ENCODE measurements around the gene AHI1. TPM values are rescaled to one million over a fixed set of nuclear protein-coding genes. Genes with fewer than 3 reads are reported as not detected.
"Not testable (repeated sequence)": the region's sequence is repeated elsewhere in the genome, so short reads cannot be mapped to it uniquely, and the experiment has no call there.

AHI1 gene
- total and polyA plus RNA-seq, 2 donors (not counting 1 experiment from before 2014, with no cell fraction given) = 14.2 to 22.8 TPM

DNA sequence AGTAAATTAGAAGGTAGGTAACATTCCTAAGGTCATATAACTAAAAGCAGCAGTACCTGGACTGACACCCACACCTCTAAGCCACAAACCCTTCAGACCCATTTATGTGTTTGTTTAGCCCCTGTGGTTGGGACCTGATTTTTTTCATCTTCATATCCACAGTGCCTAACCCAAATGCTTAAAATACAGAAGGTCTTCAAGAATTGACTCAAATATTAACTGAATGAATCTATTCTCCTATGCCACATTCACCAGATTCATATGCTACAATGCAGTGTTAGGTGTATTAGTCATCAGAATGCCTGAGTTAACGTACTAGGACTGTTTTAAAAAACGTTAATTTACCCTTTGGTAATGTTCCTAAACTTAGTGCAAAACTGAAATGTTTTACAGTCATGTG, 124.8 kb downstream of the AHI1 start:
- Histone ChIP-seq H3K9ac (ENCODE audit: insufficient read depth, low read length) (no peak overlapping the region), H3K4me3 (replicated peaks in 1 of 4; ENCODE audit: control extremely low read depth in 1 of 4, insufficient read depth in 1 of 4, low read depth in 3 of 4, low read length in 4 of 4) (no peak overlapping the region), H3K79me2 (ENCODE audit: control insufficient read depth, insufficient read depth, low read length) (no peaks in the 10 kb centered on the region), H3K27ac (ENCODE audit: insufficient read depth, low read length) (no peak overlapping the region), H3K4me1 (ENCODE audit: control insufficient read depth, extremely low read depth, insufficient read depth, low read length) (no peaks in the 10 kb centered on the region), H3K36me3 (ENCODE audit: control insufficient read depth, insufficient read depth, low read length) (no peaks in the 10 kb centered on the region), H3K9me3 (ENCODE audit: control insufficient read depth, insufficient read depth, low read depth, low read length) (no peaks in the 10 kb centered on the region), H4K20me1 (ENCODE audit: control insufficient read depth, extremely low read depth, insufficient read depth, low read length) (no peaks in the 10 kb centered on the region), H3K27me3 (ENCODE audit: control insufficient read depth, insufficient read depth, low read length) (no peaks in the 10 kb centered on the region), H2AFZ (ENCODE audit: low read length) (no peak overlapping the region), H3K4me2 (ENCODE audit: extremely low read depth, insufficient read depth, low read length) (no peak overlapping the region)
- peak in 1 of 2 donors; percentile 78 for DNase-seq (ENCODE audit: low read depth in 2 of 2)
- no peak for TF ChIP-seq EZH2 (IDR thresholded peaks at IDR 0.05; ENCODE audit: low read length, missing control alignments)
- TF ChIP-seq, protein P1, sequence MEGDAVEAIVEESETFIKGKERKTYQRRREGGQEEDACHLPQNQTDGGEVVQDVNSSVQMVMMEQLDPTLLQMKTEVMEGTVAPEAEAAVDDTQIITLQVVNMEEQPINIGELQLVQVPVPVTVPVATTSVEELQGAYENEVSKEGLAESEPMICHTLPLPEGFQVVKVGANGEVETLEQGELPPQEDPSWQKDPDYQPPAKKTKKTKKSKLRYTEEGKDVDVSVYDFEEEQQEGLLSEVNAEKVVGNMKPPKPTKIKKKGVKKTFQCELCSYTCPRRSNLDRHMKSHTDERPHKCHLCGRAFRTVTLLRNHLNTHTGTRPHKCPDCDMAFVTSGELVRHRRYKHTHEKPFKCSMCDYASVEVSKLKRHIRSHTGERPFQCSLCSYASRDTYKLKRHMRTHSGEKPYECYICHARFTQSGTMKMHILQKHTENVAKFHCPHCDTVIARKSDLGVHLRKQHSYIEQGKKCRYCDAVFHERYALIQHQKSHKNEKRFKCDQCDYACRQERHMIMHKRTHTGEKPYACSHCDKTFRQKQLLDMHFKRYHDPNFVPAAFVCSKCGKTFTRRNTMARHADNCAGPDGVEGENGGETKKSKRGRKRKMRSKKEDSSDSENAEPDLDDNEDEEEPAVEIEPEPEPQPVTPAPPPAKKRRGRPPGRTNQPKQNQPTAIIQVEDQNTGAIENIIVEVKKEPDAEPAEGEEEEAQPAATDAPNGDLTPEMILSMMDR (conservative IDR thresholded peaks at IDR 0.05 in 1 of 2, IDR thresholded peaks at IDR 0.05 in 1 of 2; ENCODE audit: low read depth in 1 of 2, low read length in 2 of 2) = no peak

DNA sequence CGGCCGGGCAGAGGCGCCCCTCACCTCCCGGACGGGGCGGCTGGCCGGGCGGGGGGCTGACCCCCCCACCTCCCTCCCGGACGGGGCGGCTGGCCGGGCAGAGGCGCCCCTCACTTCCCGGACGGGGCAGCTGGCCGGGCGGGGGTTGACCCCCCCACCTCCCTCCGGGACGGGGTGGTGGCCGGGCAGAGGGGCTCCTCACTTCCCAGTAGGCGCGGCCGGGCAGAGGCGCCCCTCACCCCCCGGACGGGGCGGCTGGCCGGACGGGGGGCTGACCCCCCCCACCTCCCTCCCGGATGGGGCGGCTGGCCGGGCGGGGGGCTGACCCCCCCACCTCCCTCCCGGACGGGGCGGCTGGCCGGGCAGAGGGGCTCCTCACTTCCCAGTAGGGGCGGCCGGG, 133.9 kb downstream of the AHI1 start:
- H3K27ac ChIP-seq (ENCODE audit: insufficient read depth, low read length); H3K4me3 ChIP-seq (replicated peaks in 1 of 4; ENCODE audit: control extremely low read depth in 1 of 4, insufficient read depth in 1 of 4, low read depth in 3 of 4, low read length in 4 of 4); H3K9me3 ChIP-seq (ENCODE audit: control insufficient read depth, insufficient read depth, low read depth, low read length); H2AFZ ChIP-seq (ENCODE audit: low read length); H3K27me3 ChIP-seq (ENCODE audit: control insufficient read depth, insufficient read depth, low read length); DNase-seq (ENCODE audit: low read depth in 2 of 2); H3K79me2 ChIP-seq (ENCODE audit: control insufficient read depth, insufficient read depth, low read length); H3K4me2 ChIP-seq (ENCODE audit: extremely low read depth, insufficient read depth, low read length); H3K9ac ChIP-seq (ENCODE audit: insufficient read depth, low read length); H3K4me1 ChIP-seq (ENCODE audit: control insufficient read depth, extremely low read depth, insufficient read depth, low read length); H3K36me3 ChIP-seq (ENCODE audit: control insufficient read depth, insufficient read depth, low read length); H4K20me1 ChIP-seq (ENCODE audit: control insufficient read depth, extremely low read depth, insufficient read depth, low read length): not testable (repeated sequence)

DNA sequence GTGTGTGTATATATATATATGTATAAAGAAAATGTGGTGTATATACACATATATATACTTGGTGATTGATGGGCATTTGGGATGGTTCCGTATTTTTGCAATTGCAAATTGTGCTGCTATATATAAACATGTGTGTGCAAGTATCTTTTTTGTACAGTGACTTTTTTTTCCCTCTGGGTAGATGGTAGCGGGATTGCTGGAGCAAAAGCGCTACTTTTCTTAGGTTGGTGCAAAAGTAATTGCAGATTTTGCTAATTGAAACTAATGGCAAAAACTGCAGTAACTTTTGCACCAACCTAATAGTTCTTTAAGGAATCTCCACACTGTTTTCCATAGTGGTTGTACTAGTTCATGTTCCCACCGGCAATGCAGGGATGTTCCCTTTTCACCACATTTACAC, 135.4 kb downstream of the AHI1 start:
- H3K9me3 ChIP-seq (ENCODE audit: control insufficient read depth, insufficient read depth, low read depth, low read length) = no peaks in the 10 kb centered on the region
- no peak for TF ChIP-seq EZH2 (IDR thresholded peaks at IDR 0.05; ENCODE audit: low read length, missing control alignments)
- TF ChIP-seq, protein P1 (conservative IDR thresholded peaks at IDR 0.05 in 1 of 2, IDR thresholded peaks at IDR 0.05 in 1 of 2; ENCODE audit: low read depth in 1 of 2, low read length in 2 of 2) = no peak
- no peak overlapping the region for H3K9ac ChIP-seq (ENCODE audit: insufficient read depth, low read length)
- no peak for DNase-seq (ENCODE audit: low read depth in 2 of 2)
- no peaks in the 10 kb centered on the region for H4K20me1 ChIP-seq (ENCODE audit: control insufficient read depth, extremely low read depth, insufficient read depth, low read length)
- no peak overlapping the region for H3K4me2 ChIP-seq (ENCODE audit: extremely low read depth, insufficient read depth, low read length)
- H3K4me3 ChIP-seq (replicated peaks in 1 of 4; ENCODE audit: control extremely low read depth in 1 of 4, insufficient read depth in 1 of 4, low read depth in 3 of 4, low read length in 4 of 4) = no peak overlapping the region
- H3K79me2 ChIP-seq (ENCODE audit: control insufficient read depth, insufficient read depth, low read length) = no peaks in the 10 kb centered on the region
- H2AFZ ChIP-seq (ENCODE audit: low read length) = no peak overlapping the region
- peaks cover 12% of the 10 kb centered on the region for H3K4me1 ChIP-seq (ENCODE audit: control insufficient read depth, extremely low read depth, insufficient read depth, low read length)
- no peaks in the 10 kb centered on the region for H3K36me3 ChIP-seq (ENCODE audit: control insufficient read depth, insufficient read depth, low read length)
- no peak overlapping the region for H3K27ac ChIP-seq (ENCODE audit: insufficient read depth, low read length)
- H3K27me3 ChIP-seq (ENCODE audit: control insufficient read depth, insufficient read depth, low read length) = no peaks in the 10 kb centered on the region
